IMR-90 (cell line): Measurements from ENCODE around the gene PIGW. TPM values are rescaled to one million over a fixed set of nuclear protein-coding genes. Genes with fewer than 3 reads are reported as not detected.

Experiments
- ATAC-seq: fragments of 200-7000 bp; cut with Tn5 transposase; 2 replicates; pipeline ENCODE4 v1.9.1; 2020; ENCODE audit warnings: low read depth, mild to moderate bottlenecking, moderate library complexity
- BruUV-seq: library from RNA; stranded (reverse); fragments of 400-500 nt; replicated peaks from 2 replicates; lab custom pipeline; 2021; lab: Mats Ljungman, UMichigan
- CTCF ChIA-PET: fragments of 300-600 bp; formaldehyde crosslinking; extraction: SDS; loops from one replicate; lab custom pipeline; 2021; ENCODE audit warnings: antibody characterized with exemption; lab: Yijun Ruan, JAX
- POLR2A ChIA-PET: fragments of 300-600 bp; sonication (Branson Sonifier 250); formaldehyde crosslinking; loops from one replicate; lab custom pipeline; 2022; ENCODE audit warnings: antibody characterized with exemption; ENCODE audit not compliant: unreplicated experiment; lab: Charles Lee
- DNase-seq: peaks from one replicate; pipeline ENCODE4 v3.0.0; 2013
- H2AFZ ChIP-seq: replicated peaks from 2 replicates; pipeline ENCODE3; 2013; ENCODE audit warnings: low read length, mild to moderate bottlenecking; ENCODE audit not compliant: poor library complexity
- H2AK5ac ChIP-seq: 2 replicates; pipeline ENCODE4 v1.6.1; 2013; ENCODE audit warnings: low read depth, low read length, inconsistent platforms
- H2AK9ac ChIP-seq: replicated peaks from 2 replicates; pipeline ENCODE3; 2013; ENCODE audit warnings: mild to moderate bottlenecking, low read depth, low read length, moderate library complexity; ENCODE audit not compliant: poor library complexity
- H2BK120ac ChIP-seq: 2 replicates; pipeline ENCODE4 v1.6.1; 2013; ENCODE audit warnings: low read depth, low read length, inconsistent platforms
- H2BK15ac ChIP-seq: 3 replicates; pipeline ENCODE4 v1.6.1; 2013; ENCODE audit warnings: low read depth, low read length, inconsistent platforms
- H2BK20ac ChIP-seq: 2 replicates; pipeline ENCODE4 v1.6.1; 2013; ENCODE audit warnings: low read depth, mild to moderate bottlenecking, inconsistent platforms, low read length, moderate library complexity
- H2BK5ac ChIP-seq: 2 replicates; pipeline ENCODE4 v1.6.1; 2013; ENCODE audit warnings: mild to moderate bottlenecking, low read depth, low read length, inconsistent platforms; ENCODE audit not compliant: poor library complexity, severe bottlenecking
- H3K14ac ChIP-seq: replicated peaks from 2 replicates; pipeline ENCODE4 v1.6.1; 2013; ENCODE audit warnings: low read depth, low read length, inconsistent platforms
- H3K18ac ChIP-seq: 2 replicates; pipeline ENCODE4 v1.6.1; 2013; ENCODE audit warnings: low read depth, low read length, control low read depth
- H3K23ac ChIP-seq: 2 replicates; pipeline ENCODE4 v1.6.1; 2013; ENCODE audit warnings: low read depth, low read length, inconsistent platforms
- H3K27ac ChIP-seq: 2 replicates; pipeline ENCODE4 v1.5.1; 2013; ENCODE audit warnings: mild to moderate bottlenecking, control low read depth, low read length; ENCODE audit not compliant: insufficient read depth
- H3K27me3 ChIP-seq: 2 replicates; pipeline ENCODE4 v1.6.1; 2013; ENCODE audit warnings: low read length; ENCODE audit not compliant: control insufficient read depth, insufficient read depth
- H3K36me3 ChIP-seq: 2 replicates; pipeline ENCODE4 v1.6.1; 2013; ENCODE audit warnings: low read length, mixed read lengths; ENCODE audit not compliant: control insufficient read depth, insufficient read depth
- H3K4ac ChIP-seq: 2 replicates; pipeline ENCODE4 v1.6.1; 2013; ENCODE audit warnings: low read depth, low read length, inconsistent platforms
- H3K4me1 ChIP-seq: 2 replicates; pipeline ENCODE4 v1.6.1; 2013; ENCODE audit warnings: low read length, mixed read lengths; ENCODE audit not compliant: control insufficient read depth, insufficient read depth
- H3K4me2 ChIP-seq: 2 replicates; pipeline ENCODE4 v1.6.1; 2013; ENCODE audit warnings: low read depth, mild to moderate bottlenecking, control low read depth, low read length, moderate library complexity
- H3K4me3 ChIP-seq: 2 replicates; pipeline ENCODE4 v1.5.1; 2013; ENCODE audit warnings: low read depth, mild to moderate bottlenecking, control low read depth, low read length, moderate library complexity; ENCODE audit not compliant: insufficient read depth
- H3K56ac ChIP-seq: 2 replicates; pipeline ENCODE4 v1.6.1; 2013; ENCODE audit warnings: low read length, inconsistent platforms; ENCODE audit not compliant: insufficient read depth; ENCODE audit errors: extremely low read depth
- H3K79me1 ChIP-seq, 2 experiments: 2 replicates each; pipeline ENCODE4 v1.6.1; 2013; ENCODE audit warnings: low read length in 2 of 2, inconsistent platforms in 1 of 2, low read depth in 1 of 2
- H3K9ac ChIP-seq: 2 replicates; pipeline ENCODE4 v1.6.1; 2013; ENCODE audit warnings: low read depth, low read length, control low read depth
- H3K9me1 ChIP-seq: 2 replicates; pipeline ENCODE4 v1.6.1; 2013; ENCODE audit warnings: low read length, inconsistent platforms; ENCODE audit not compliant: insufficient read depth
- H3K9me3 ChIP-seq: 2 replicates; pipeline ENCODE4 v1.6.1; 2013; ENCODE audit warnings: low read length; ENCODE audit not compliant: control insufficient read depth, insufficient read depth
- H4K20me1 ChIP-seq: 2 replicates; pipeline ENCODE4 v1.6.1; 2013; ENCODE audit warnings: low read length, inconsistent platforms; ENCODE audit not compliant: insufficient read depth
- H4K5ac ChIP-seq: 2 replicates; pipeline ENCODE4 v1.6.1; 2013; ENCODE audit warnings: mild to moderate bottlenecking, low read depth, low read length, control low read depth
- H4K8ac ChIP-seq, 2 experiments: 2 replicates each; pipeline ENCODE4 v1.6.1; 2013; ENCODE audit warnings: low read depth in 2 of 2, low read length in 2 of 2, control low read depth in 1 of 2, inconsistent platforms in 1 of 2
- H4K91ac ChIP-seq: 2 replicates; pipeline ENCODE4 v1.6.1; 2013; ENCODE audit warnings: low read depth, low read length, inconsistent platforms; ENCODE audit not compliant: insufficient read depth
- BHLHE40 ChIP-seq: fragments of 150-350 bp; IDR thresholded peaks from 2 replicates; pipeline ENCODE4 v1.6.1; 2016; ENCODE audit warnings: mild to moderate bottlenecking, low read depth, low read length
- MAFK ChIP-seq: IDR thresholded peaks from 2 replicates; pipeline ENCODE4 v1.6.1; 2012; ENCODE audit warnings: low read depth, low read length, improper control_type of control experiment
- MXI1 ChIP-seq: IDR thresholded peaks from 2 replicates; pipeline ENCODE4 v1.6.1; 2012; ENCODE audit warnings: low read depth, mild to moderate bottlenecking, low read length, moderate library complexity, borderline replicate concordance
- RAD21 ChIP-seq: IDR thresholded peaks from 2 replicates; pipeline ENCODE4 v1.6.1; 2012; ENCODE audit warnings: low read length, improper control_type of control experiment
- RFX5 ChIP-seq: IDR thresholded peaks from 2 replicates; pipeline ENCODE4 v1.8.0; 2012; ENCODE audit warnings: low read depth, mild to moderate bottlenecking, low read length, moderate library complexity
- WGBS, 2 experiments: methylation state at CpG; one replicate each; pipeline versions ENCODE4 v1.1.5 to v1.1.7; 2013; ENCODE audit warnings: missing lambda C conversion rate in 2 of 2; ENCODE audit not compliant: insufficient read length in 1 of 2; ENCODE audit errors: extremely low coverage in 2 of 2; 5-methylcytosine and 5-hydroxymethylcytosine counted together
- dilution Hi-C: fragments of 300-500 bp; cut with HindIII; formaldehyde crosslinking; loops from one replicate; pipeline ENCODE4 v1.14.3; 2018; ENCODE audit warnings: low sequenced_read_pairs; ENCODE audit not compliant: unreplicated experiment
- in situ Hi-C: fragments of 300-500 bp; cut with MboI; formaldehyde crosslinking; loops from 3 replicates; pipeline ENCODE4 v1.14.3; 2019; ENCODE audit warnings: low sequenced_read_pairs, inconsistent platforms, mixed read lengths
- intact Hi-C: fragments of 100-400 bp; cut with micrococcal nuclease; formaldehyde crosslinking; loops from 2 replicates; pipeline ENCODE4 v1.10.0; 2022
- polyA plus RNA-seq, 3 experiments: library from polyadenylated mRNA; depleted of rRNA; stranded (reverse); fragments of >200 nt; gene quantifications; 2 replicates each; pipeline ENCODE4 v1.2.3, GENCODE V29; 2012; ENCODE audit warnings: low replicate concordance in 1 of 3
- total RNA-seq: library from RNA; depleted of rRNA; stranded (reverse); fragments of >200 nt; gene quantifications from 2 replicates; pipeline ENCODE4 v1.2.3, GENCODE V29; 2012

PIGW gene
- total and polyA plus RNA-seq, 2 of the 4 experiments (the other 2 are of a cell fraction), result 4.5 to 5.5 TPM

DNA sequence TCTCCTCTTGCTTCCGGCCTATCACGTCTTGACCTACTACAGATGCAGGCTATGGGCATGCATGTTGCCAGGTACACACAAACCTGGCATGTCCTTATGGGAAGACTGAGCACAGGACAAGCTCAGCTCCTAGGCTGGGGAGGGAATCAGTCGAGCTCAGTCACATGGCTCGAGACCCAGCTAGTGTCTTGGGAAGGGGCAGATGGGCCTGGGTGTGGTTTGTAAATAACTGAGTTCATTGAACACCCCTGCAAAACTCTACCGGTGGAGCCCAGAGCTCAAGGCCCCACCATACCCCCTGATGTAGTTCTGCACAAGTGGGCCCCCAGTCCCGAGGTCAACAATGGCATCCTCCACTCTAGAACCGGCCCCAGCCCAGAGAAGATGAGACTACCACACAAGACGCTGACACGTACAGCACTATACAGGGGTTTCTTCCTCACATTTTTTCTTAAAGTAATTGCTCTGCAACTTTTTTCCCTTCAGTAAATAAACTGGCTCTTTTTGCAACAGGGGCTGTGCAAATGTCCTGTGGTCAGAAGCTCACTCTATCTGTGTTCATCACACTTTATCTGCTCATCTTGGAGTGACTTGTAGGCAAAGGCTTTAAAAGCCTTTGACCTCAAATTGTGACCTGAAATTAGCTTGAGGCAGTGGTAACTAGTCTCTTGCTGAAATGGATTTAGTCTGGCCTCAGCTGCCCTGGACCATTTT lies 25.4 kb upstream of the PIGW start:
- CTCF ChIA-PET, result no interaction called here

More for the DNA sequence above, 25.4 kb upstream of the PIGW start:
- no peaks in the 10 kb centered on the region for H4K20me1 ChIP-seq
- no peak for TF ChIP-seq MAFK
- TF ChIP-seq BHLHE40, result no peak
- no peak for TF ChIP-seq RFX5
- no peak for TF ChIP-seq MXI1
- TF ChIP-seq RAD21, result no peak
- H3K18ac ChIP-seq, result no peak overlapping the region
- no peak overlapping the region for H3K27ac ChIP-seq
- H3K9me3 ChIP-seq, result no peaks in the 10 kb centered on the region
- H3K56ac ChIP-seq, result no peak overlapping the region
- H3K4me3 ChIP-seq, result no peak overlapping the region
- H3K4ac ChIP-seq, result no peak overlapping the region
- DNase-seq (no peak), ATAC-seq (no peak)
- peaks cover 11% of the 10 kb centered on the region; the same call in 1 of the 2 replicates for H3K9me1 ChIP-seq
- no peaks in the 10 kb centered on the region for H3K27me3 ChIP-seq
- no peak overlapping the region for H2BK20ac ChIP-seq
- no peak overlapping the region for H4K5ac ChIP-seq
- H4K91ac ChIP-seq, result no peak overlapping the region
- H2BK5ac ChIP-seq, result no peak overlapping the region
- no peak overlapping the region for H2BK15ac ChIP-seq
- peaks cover 50% of the 10 kb centered on the region for H3K36me3 ChIP-seq
- no peak overlapping the region for H3K4me2 ChIP-seq
- no peaks in the 10 kb centered on the region for H3K4me1 ChIP-seq
- intact Hi-C loops (no loop called here), in situ Hi-C loops (no loop called here), dilution Hi-C loops (no loop called here)
- H2AFZ ChIP-seq, result no peak overlapping the region
- no peak overlapping the region for H2AK9ac ChIP-seq
- H3K9ac ChIP-seq, result no peak overlapping the region
- H2AK5ac ChIP-seq, result no peak overlapping the region
- H2BK120ac ChIP-seq, result no peak overlapping the region
- no TSS peak for BruUV-seq
- 91% methylated on average over 6 of the region's 9 CpGs; no CpG with 5 or more reads in 1 of the 2 experiments for WGBS, 2 experiments
- no peak overlapping the region for H4K8ac ChIP-seq
- POLR2A ChIA-PET, result no interaction called here
- H3K79me1 ChIP-seq, result no peaks in the 10 kb centered on the region
- H3K23ac ChIP-seq, result no peak overlapping the region
- no peak overlapping the region for H3K14ac ChIP-seq
